ENCODE results near the gene MCC. TPM values are rescaled to one million over a fixed set of nuclear protein-coding genes. Genes with fewer than 3 reads are reported as not detected.

Gene MCC
- total RNA-seq, 6 donors from 2014 or later, result 12.1 to 67.1 (median 21.3) TPM

- H3K27ac ChIP-seq, result no peak overlapping the region
- H3K36me3 ChIP-seq, result no peaks in the 10 kb centered on the region
- H3K9me3 ChIP-seq, result no peaks in the 10 kb centered on the region
- no peak overlapping the region for H3K4me3 ChIP-seq
- DNase-seq (no peak), ATAC-seq (ENCODE audit: low FRiP score in 2 of 2) (no peak)
- H3K27me3 ChIP-seq, result no peaks in the 10 kb centered on the region
- WGBS, 2 donors, result 90 to 92% methylated on average over 3 of the region's 3 CpGs
- peaks cover 9 to 11% (median 10%) of the 10 kb centered on the region in 4 donors for H3K4me1 ChIP-seq
- TF ChIP-seq EP300 (IDR thresholded peaks at IDR 0.05), result no peak
- TF ChIP-seq, protein P1, sequence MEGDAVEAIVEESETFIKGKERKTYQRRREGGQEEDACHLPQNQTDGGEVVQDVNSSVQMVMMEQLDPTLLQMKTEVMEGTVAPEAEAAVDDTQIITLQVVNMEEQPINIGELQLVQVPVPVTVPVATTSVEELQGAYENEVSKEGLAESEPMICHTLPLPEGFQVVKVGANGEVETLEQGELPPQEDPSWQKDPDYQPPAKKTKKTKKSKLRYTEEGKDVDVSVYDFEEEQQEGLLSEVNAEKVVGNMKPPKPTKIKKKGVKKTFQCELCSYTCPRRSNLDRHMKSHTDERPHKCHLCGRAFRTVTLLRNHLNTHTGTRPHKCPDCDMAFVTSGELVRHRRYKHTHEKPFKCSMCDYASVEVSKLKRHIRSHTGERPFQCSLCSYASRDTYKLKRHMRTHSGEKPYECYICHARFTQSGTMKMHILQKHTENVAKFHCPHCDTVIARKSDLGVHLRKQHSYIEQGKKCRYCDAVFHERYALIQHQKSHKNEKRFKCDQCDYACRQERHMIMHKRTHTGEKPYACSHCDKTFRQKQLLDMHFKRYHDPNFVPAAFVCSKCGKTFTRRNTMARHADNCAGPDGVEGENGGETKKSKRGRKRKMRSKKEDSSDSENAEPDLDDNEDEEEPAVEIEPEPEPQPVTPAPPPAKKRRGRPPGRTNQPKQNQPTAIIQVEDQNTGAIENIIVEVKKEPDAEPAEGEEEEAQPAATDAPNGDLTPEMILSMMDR (IDR thresholded peaks at IDR 0.05), result no peak
- no peak for TF ChIP-seq POLR2A (IDR thresholded peaks at IDR 0.05)
- no peak for TF ChIP-seq POLR2AphosphoS5 (IDR thresholded peaks at IDR 0.05)
Measured at GRCh38 chr5:113181853-113182490, 306.3 kb downstream of the MCC start.

DNA sequence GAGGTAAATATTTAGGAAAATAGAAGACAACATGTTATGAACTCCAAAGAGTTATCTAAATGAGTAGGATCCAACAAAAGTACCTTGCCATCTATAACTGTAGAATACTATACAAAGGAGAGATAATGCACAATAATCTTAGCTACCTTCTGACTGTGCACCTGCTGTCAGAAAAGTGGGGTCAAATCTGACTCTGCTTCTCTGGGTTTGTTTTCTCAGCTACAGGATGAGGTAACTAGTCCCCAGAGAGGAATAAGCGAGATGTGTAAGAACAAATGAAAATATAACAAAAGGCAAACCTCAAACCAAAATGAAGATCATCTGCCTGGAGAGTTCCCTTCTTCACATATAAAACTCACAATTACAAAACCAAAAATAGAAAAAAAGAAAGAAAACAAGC, 306.8 kb downstream of the MCC start:
- TF ChIP-seq EP300 (IDR thresholded peaks at IDR 0.05) (no peak), POLR2A (IDR thresholded peaks at IDR 0.05) (no peak), POLR2AphosphoS5 (IDR thresholded peaks at IDR 0.05) (no peak)
- TF ChIP-seq, protein P1 (IDR thresholded peaks at IDR 0.05), result no peak
- DNase-seq (no peak), ATAC-seq (ENCODE audit: low FRiP score in 2 of 2) (no peak)
- no peak overlapping the region for H3K27ac ChIP-seq
- peaks cover 9 to 11% (median 10%) of the 10 kb centered on the region in 4 donors for H3K4me1 ChIP-seq
- H3K4me3 ChIP-seq, result no peak overlapping the region
- H3K36me3 ChIP-seq, result no peaks in the 10 kb centered on the region
- no peaks in the 10 kb centered on the region for H3K27me3 ChIP-seq
- H3K9me3 ChIP-seq, result no peaks in the 10 kb centered on the region
- WGBS, 2 donors, result 100% methylated on average over 1 of the region's 1 CpG

GRCh38 chr5:113179156-113179555, 309.1 kb downstream of the MCC start:
- Histone ChIP-seq H3K4me1 (peaks cover 9 to 11% (median 10%) of the 10 kb centered on the region in 4 donors), H3K9me3 (no peaks in the 10 kb centered on the region), H3K27ac (no peak overlapping the region), H3K36me3 (no peaks in the 10 kb centered on the region), H3K4me3 (no peak overlapping the region), H3K27me3 (no peaks in the 10 kb centered on the region)
- no peak for DNase-seq
- no peak for ATAC-seq (ENCODE audit: low FRiP score in 2 of 2)
- TF ChIP-seq, protein P1 (IDR thresholded peaks at IDR 0.05), result no peak
- TF ChIP-seq EP300 (IDR thresholded peaks at IDR 0.05), result no peak
- TF ChIP-seq POLR2A (IDR thresholded peaks at IDR 0.05), result no peak

DNA sequence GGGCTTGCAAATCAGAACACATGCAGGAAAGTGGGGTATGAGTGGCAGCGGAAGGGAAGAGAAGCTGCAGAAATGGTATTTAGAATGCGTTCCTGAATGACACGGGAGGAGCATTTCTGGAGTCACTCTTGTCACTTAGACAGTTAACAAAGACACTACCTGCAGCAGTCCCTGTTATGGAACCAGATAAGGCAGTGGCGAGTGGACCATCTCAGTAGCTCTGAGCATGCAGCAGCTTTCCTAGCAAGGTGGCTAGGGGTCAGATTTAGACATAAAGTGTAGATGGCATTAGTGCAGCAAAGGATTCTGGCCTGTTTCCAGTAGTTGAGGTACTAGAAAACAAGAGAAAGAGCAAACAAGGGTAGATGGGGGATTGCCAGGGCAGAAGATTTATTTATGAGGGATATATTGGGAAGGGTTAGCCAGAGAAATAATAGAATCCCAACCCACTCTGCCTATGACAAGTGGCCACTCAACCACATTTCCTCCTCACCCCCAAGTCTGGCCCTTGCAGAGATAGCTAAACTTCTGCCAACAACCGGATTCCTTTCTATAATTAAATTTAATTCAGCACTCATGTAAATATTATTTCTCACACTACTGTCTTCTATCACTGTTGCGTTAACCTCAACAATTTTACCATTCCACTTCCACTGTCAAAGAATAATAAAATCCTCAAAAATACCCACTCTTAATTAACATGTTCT, 310.0 kb downstream of the MCC start:
- H3K36me3 ChIP-seq, result no peaks in the 10 kb centered on the region
- TF ChIP-seq, protein P1 (IDR thresholded peaks at IDR 0.05), result no peak
- TF ChIP-seq EP300 (IDR thresholded peaks at IDR 0.05), result no peak
- no peak for TF ChIP-seq POLR2AphosphoS5 (IDR thresholded peaks at IDR 0.05)
- TF ChIP-seq POLR2A (IDR thresholded peaks at IDR 0.05), result no peak
- ATAC-seq (ENCODE audit: low FRiP score in 2 of 2) (no peak), DNase-seq (no peak)
- H3K9me3 ChIP-seq, result no peaks in the 10 kb centered on the region
- H3K27ac ChIP-seq, result no peak overlapping the region
- H3K4me3 ChIP-seq, result no peak overlapping the region
- H3K27me3 ChIP-seq, result no peaks in the 10 kb centered on the region
- 58 to 66% methylated on average over 6 of the region's 6 CpGs for WGBS, 2 donors
- H3K4me1 ChIP-seq, result peaks cover 9 to 11% (median 10%) of the 10 kb centered on the region in 4 donors

Data from upper lobe of left lung (tissue), 6 donors.